Thoracic aorta (tissue), 2 donors: Measurements from ENCODE around the gene NTSR1. TPM values are rescaled to one million over a fixed set of nuclear protein-coding genes. Genes with fewer than 3 reads are reported as not detected.

Experiments used
- ATAC-seq: fragments of 150-250 bp; one replicate; pipeline ENCODE4 v1.8.0; 2017; ENCODE audit warnings: low read depth; ENCODE audit not compliant: insufficient number of reproducible peaks, low FRiP score
- DNase-seq: peaks from one replicate; pipeline ENCODE4 v3.0.0-alpha.2; 2020; ENCODE audit warnings: low spot score
- H3K27ac ChIP-seq, 2 donors: fragments of 200-600 bp; sonication (generic); 1 replicate in 1 of 2; 2 replicates in 1 of 2; pipeline ENCODE4 v1.5.1; 2016; ENCODE audit warnings: mild to moderate bottlenecking in 2 of 2, moderate library complexity in 2 of 2
- H3K27me3 ChIP-seq: fragments of 200-600 bp; sonication (generic); replicated peaks from 2 replicates; pipeline ENCODE4 v1.6.0; 2016; ENCODE audit warnings: mild to moderate bottlenecking; ENCODE audit not compliant: insufficient read depth
- H3K36me3 ChIP-seq: fragments of 200-600 bp; sonication (generic); one replicate; pipeline ENCODE4 v1.5.1; 2016
- H3K4me1 ChIP-seq, 2 donors: fragments of 200-600 bp; sonication (generic); 1 replicate in 1 of 2; 2 replicates in 1 of 2; pipeline versions ENCODE4 v1.5.1 to v1.6.0; 2016; ENCODE audit warnings: low read depth in 2 of 2, mild to moderate bottlenecking in 1 of 2; ENCODE audit not compliant: control insufficient read depth in 1 of 2
- H3K4me3 ChIP-seq: fragments of 200-600 bp; sonication (generic); 2 replicates; pipeline ENCODE4 v1.5.1; 2016; ENCODE audit warnings: mild to moderate bottlenecking
- H3K9me3 ChIP-seq: fragments of 200-600 bp; sonication (generic); 2 replicates; pipeline ENCODE4 v1.5.1; 2016
- total RNA-seq, 2 donors: library from RNA; depleted of rRNA; stranded (reverse); fragments of >200 nt; gene quantifications; one replicate each; pipeline versions ENCODE4 v1.1.0 to v1.2.3, GENCODE V29; 2016
- TF ChIP-seq, protein P1 (sequence below): fragments of 200-600 bp; sonication (generic); IDR thresholded peaks from one replicate; pipeline ENCODE4 v1.5.1; 2019; ENCODE audit warnings: antibody characterized with exemption

The NTSR1 gene
- total RNA-seq, 2 donors from 2014 or later: not detected

DNA sequence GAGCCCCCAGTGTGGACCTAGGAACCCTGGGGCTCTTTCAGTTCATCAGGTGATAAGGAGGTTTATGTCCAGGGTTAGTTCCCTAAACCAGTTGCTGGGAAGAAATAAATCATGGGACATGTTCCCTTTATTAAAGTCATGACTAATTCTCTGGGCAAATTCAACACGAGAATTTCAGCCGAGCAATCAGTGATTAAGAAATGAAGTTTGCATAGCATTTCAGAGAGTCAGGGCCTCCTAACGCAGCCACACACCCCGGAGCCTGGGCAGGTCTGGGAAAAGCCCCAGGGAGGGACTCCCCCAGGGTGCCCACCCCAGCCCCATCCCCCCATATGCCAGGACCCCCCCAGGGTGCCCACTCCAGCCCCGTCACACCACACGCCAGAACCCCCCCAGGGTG is 46.2 kb upstream of the NTSR1 start:
- H3K4me3 ChIP-seq: no peak overlapping the region
- no peaks in the 10 kb centered on the region for H3K4me1 ChIP-seq
- no peaks in the 10 kb centered on the region for H3K9me3 ChIP-seq
- TF ChIP-seq, protein P1, sequence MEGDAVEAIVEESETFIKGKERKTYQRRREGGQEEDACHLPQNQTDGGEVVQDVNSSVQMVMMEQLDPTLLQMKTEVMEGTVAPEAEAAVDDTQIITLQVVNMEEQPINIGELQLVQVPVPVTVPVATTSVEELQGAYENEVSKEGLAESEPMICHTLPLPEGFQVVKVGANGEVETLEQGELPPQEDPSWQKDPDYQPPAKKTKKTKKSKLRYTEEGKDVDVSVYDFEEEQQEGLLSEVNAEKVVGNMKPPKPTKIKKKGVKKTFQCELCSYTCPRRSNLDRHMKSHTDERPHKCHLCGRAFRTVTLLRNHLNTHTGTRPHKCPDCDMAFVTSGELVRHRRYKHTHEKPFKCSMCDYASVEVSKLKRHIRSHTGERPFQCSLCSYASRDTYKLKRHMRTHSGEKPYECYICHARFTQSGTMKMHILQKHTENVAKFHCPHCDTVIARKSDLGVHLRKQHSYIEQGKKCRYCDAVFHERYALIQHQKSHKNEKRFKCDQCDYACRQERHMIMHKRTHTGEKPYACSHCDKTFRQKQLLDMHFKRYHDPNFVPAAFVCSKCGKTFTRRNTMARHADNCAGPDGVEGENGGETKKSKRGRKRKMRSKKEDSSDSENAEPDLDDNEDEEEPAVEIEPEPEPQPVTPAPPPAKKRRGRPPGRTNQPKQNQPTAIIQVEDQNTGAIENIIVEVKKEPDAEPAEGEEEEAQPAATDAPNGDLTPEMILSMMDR: no peak
- ATAC-seq (no peak), DNase-seq (no peak)
- no peaks in the 10 kb centered on the region for H3K27me3 ChIP-seq
- no peaks in the 10 kb centered on the region for H3K36me3 ChIP-seq
- H3K27ac ChIP-seq: no peak overlapping the region

DNA sequence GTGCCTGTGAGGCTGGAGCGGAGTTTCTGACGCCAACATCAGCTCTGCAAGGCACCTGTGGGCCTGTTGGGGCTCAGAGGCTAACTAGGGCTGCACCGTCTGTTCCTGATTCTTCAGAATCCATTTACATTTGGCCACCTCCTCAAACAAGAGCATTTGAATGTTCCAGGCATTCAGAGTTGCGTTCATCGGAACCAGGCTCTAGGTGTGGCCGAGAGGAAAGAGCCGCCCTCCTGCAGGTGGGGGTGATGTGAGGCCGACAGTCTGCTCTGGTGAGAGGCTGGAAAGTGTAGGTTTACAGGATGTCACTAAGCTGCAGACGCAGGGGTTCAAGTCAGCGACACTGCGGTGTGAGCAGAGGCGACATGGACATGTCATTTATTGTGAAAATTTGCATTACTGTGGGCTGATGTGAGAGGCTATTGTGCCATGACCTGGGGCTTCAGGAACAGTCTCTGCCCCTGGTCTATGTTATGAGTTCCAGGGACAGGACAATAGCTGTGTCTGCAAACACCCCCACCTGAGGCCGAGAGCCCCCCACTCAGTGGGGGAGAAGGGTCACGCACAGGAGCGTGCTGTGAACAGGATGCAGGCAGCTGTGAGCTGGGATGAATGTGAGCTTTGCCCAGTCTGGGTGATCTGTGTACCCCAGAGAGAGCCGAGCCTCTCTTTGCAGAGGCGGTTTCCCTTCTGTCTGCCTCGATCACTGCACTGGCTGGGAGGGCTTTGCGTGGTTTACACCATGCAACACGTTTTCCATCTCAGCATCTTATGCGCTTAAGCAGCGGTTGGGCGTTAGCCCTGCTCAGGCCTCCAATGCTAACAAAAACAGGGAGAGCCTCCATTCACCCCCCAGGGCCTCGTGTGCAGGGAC is 45.3 kb upstream of the NTSR1 start:
- no peak overlapping the region for H3K4me3 ChIP-seq
- H3K27ac ChIP-seq: no peak overlapping the region
- TF ChIP-seq, protein P1: no peak
- DNase-seq: no peak
- H3K27me3 ChIP-seq: no peaks in the 10 kb centered on the region
- ATAC-seq: no peak
- H3K9me3 ChIP-seq: no peaks in the 10 kb centered on the region
- no peaks in the 10 kb centered on the region for H3K4me1 ChIP-seq
- no peaks in the 10 kb centered on the region for H3K36me3 ChIP-seq

DNA sequence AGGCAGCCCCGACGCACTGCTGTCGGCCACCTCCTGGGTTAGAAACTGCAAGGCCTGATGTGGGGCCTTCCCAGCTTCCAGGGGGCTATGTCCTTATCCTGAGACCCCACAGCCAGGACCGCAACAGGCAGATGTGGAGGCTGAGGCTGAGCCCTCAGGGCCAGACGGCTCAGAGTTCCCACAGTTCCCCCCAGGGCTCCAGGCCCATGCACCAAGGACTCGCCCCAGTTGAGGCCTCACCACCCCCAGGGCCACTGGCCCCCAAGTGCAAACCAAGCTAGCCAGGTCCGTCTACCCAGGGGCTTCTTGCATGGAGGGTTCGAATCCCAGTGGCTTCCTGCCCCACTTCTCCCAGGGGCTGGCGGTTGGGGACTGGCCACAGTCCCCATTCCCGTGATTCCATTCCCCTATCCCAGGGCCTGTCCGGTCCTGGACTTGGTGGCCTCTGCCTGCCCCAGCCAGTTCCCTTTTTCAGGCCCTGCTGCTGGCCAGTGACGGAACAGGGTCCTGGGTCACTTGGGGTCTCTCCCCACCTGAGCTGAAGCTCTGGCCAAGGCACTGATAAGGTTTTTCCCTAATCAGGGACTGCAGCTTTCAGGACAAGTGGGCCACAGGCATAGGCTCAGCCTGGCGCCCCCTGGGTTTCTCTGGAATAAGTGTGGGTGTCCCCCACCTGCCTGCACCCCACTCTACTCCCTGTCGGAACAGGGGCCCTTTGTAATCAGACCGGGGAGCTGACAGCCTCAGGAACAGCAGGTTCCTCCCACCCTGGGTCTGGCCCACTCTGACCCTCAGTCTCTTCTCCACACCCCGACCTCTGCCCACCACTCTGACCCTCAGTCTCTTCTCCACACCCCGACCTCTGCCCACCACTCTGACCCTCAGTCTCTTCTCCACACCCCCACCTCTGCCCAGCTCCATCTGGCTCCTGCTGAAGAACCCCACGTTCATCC is 44.3 kb upstream of the NTSR1 start:
- TF ChIP-seq, protein P1: no peak
- no peaks in the 10 kb centered on the region for H3K27me3 ChIP-seq
- no peaks in the 10 kb centered on the region for H3K36me3 ChIP-seq
- DNase-seq: no peak
- no peak overlapping the region for H3K27ac ChIP-seq
- no peaks in the 10 kb centered on the region for H3K4me1 ChIP-seq
- no peak for ATAC-seq
- no peaks in the 10 kb centered on the region for H3K9me3 ChIP-seq
- H3K4me3 ChIP-seq: no peak overlapping the region

DNA sequence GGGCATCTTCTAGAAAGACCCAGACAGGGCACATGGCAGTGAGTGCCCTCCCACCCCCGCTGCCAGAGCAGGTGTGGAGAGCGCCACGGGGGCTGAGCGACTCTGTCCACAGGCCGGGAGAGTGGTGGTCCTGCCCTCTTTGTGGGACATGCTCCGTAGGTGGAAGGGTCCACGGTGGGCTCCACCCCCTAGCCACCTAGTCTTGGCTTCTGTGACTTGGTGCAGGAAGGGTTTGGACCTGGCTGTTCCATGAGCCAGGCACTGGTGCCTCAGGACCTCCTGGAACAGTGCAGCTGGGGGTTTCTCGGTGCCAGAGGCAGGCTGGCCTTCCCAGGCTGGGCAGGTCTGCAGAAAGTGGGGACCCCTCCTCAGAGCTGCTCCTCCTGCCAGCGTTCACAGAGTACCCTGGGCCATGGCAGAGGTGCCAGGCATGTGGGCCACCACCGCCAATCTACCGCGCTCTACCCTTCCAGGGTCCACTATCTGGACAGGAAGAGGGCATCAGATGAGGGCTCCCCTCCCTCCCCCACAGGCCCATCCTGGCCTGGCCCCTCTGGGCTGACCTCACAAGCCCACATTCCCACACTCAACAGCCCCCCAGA is 43.4 kb upstream of the NTSR1 start:
- no peaks in the 10 kb centered on the region for H3K36me3 ChIP-seq
- TF ChIP-seq, protein P1: no peak

More for the DNA sequence above, 43.4 kb upstream of the NTSR1 start:
- DNase-seq: no peak
- H3K27ac ChIP-seq: no peak overlapping the region
- H3K9me3 ChIP-seq: no peaks in the 10 kb centered on the region
- H3K4me3 ChIP-seq: no peak overlapping the region
- no peaks in the 10 kb centered on the region for H3K4me1 ChIP-seq
- no peaks in the 10 kb centered on the region for H3K27me3 ChIP-seq
- ATAC-seq: no peak
